ENCODE results near the gene DDRGK1.

GRCh38 chr20:3173610-3174441 is 30.7 kb downstream of the DDRGK1 start:
- TF ChIP-seq CTCF (IDR thresholded peaks at IDR 0.05) (no peak), POLR2A (IDR thresholded peaks at IDR 0.05) (no peak)

Data from uterus (tissue), 2 donors.